Activated CD8-positive, alpha-beta memory T cell treated with anti-CD3 and anti-CD28 coated beads, Interleukin-2, amount 50 U/mL, for 4 hours (primary cell): ENCODE measurements around the gene TMEM135.
"Not testable (repeated sequence)": the region's sequence is repeated elsewhere in the genome, so short reads cannot be mapped to it uniquely, and the experiment has no call there.

Experiments used
- DNase-seq: peaks from one replicate; pipeline ENCODE4 v3.0.0-alpha.2; 2020

Gene TMEM135

GRCh38 chr11:87263979-87264378 is 226.2 kb downstream of the TMEM135 start:
- DNase-seq: no peak

DNA sequence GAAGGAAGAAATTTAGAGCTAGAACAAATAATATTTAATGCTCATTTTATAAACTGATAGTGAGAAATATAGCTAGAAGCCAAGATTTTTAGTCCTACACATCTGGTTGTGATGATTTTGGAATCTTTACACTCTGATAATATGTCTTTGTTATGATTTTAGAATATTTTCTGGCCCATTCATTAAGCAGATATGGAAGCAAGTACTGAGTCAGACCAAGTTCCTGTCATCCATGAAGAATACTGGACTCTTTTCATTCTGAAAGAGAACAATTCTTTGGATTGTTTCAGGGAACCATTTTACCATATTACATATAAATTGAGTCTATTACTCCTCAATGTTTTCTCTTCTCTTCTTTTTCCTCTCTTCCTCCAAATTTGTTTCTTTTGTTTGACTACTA is 227.4 kb downstream of the TMEM135 start:
- DNase-seq: no peak

DNA sequence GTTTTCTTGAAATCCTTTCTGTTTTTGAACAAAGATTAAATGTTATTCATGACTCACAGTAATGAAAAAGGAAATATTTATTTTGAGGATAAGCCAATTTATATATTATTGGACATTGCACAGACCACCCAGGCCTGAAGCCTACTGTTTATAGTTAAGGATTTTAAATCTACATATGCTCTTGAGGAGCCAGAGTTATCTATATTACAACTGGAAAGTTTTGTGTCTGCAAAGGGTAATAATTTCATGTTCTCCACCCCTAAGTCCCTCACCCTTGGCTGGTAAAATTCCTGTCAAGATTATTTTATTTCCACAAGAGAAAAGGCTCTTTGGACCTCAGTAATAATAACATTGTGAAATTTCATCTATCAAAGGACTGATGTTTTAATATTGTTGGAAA is 228.2 kb downstream of the TMEM135 start:
- DNase-seq: no peak

DNA sequence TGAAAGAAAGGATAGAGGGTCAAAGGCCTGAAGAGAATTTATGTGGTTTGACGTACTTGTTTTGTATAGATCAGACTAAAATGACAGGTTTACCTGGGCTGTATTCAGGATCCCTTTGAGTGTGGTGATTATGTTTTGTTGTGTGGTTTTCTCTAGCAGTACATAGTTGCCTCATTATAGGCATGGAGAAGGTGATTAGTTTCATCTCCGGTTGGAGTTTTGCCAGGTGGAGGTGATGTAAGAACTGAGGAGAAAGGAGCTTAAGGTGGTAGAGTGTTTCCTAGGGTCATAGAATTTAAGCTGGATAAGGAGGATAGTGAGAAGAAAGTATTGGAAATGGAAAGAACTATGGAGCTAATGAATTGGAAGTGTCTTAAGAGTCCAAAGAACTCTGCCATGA is 229.0 kb downstream of the TMEM135 start:
- DNase-seq: no peak

DNA sequence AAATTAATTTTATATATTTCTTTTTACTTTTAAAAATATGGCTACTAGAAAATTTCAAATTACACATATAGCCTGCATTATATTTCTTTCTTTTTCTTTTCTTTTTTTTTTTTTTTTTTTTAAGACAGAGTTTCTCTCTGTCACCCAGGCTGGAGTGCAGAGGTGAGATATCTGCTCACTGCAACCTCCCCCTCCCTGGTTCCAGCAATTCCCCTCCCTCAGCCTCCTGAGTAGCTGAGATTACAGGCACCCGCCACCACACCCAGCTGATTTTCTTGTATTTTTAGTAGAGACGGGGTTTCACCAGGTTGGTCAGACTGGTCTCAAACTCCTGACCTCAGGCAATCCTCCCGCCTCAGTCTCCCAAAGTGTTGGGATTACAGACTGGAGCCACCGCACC is 234.2 kb downstream of the TMEM135 start:
- not testable (repeated sequence) for DNase-seq

GRCh38 chr11:87275176-87275575 is 237.4 kb downstream of the TMEM135 start:
- no peak for DNase-seq

DNA sequence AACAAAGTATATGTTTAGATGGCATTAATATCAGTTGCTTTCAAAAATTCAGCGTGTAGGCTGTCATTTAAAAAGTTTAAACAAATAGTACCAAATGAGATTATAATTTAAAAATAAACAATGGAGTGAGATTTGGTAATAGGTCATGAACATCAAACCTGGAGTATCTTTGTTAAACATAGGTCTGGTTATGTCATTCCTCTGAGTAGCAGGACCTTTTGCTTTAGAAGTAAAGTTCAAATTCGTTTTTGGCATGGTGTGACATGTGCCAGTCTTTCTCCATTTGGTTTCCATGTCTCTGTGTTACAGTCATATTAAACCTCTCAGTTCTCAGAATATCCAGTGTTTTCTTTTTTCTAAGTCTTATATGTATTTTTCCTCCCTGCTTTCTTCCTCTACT is 242.4 kb downstream of the TMEM135 start:
- DNase-seq: no peak

DNA sequence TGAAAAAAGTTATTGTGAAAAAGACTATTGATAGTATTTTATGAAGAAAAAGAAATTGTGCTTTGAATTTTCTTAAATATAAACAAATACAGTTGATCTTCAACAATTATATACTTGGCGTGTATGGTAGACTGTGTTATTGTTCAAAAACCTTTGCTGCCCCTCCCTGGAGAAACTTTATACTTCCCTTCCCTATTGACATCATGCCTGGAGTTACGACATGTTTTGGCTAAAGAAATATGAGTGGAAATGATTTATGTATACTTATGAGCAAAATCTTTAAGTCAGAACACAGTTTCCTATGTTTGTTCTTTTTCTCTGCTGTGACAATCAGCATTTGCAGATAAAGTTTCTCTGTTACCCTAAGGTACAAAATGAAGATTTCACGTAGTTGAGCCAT is 243.8 kb downstream of the TMEM135 start:
- no peak for DNase-seq

- no peak for DNase-seq
These were observed 246.6 kb downstream of the TMEM135 start for GRCh38 chr11:87284306-87284705.

DNA sequence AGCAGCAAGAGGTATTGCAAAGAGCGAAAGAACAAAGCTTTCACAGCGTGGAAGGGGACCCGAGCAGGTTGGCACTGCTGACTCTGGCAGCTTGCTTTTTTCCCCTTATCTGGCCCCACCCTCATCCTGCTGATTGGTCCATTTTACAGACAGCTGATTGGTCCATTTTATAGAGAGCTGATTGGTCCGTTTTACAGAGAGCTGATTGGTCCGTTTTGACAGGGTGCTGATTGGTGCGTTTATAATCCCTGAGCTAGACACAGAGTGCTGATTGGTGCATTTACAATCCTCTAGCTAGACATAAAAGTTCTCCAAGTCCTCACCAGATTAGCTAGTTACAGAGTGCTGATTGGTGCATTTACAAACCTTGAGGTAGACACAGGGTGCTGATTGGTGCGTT is 247.9 kb downstream of the TMEM135 start:
- DNase-seq: not testable (repeated sequence)

DNA sequence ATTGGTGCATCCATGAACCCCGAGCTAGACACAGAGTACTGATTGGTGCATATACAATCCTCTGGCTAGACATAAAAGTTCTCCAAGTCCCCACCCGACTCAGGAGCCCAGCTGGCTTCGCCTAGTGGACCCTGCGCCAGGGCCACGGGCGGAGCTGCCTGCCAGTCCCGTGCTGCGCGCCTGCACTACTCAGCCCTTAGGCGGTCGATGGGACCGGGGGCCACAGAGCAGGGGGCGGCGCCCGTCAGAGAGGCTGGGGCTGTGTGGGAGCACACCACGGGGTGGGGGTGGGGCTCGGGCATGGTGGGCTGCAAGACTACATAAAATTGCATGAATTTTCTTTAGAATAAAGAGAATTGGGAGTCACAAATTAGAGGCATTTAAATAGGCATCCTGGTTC is 248.6 kb downstream of the TMEM135 start:
- no peak for DNase-seq

GRCh38 chr11:87290304-87290922 is 252.7 kb downstream of the TMEM135 start:
- no peak for DNase-seq

- DNase-seq: no peak
These were observed 254.9 kb downstream of the TMEM135 start for GRCh38 chr11:87292598-87292997.

- no peak for DNase-seq
These were observed 257.5 kb downstream of the TMEM135 start for GRCh38 chr11:87295237-87295636.

- DNase-seq: no peak
These were observed 258.9 kb downstream of the TMEM135 start for GRCh38 chr11:87296627-87297026.

DNA sequence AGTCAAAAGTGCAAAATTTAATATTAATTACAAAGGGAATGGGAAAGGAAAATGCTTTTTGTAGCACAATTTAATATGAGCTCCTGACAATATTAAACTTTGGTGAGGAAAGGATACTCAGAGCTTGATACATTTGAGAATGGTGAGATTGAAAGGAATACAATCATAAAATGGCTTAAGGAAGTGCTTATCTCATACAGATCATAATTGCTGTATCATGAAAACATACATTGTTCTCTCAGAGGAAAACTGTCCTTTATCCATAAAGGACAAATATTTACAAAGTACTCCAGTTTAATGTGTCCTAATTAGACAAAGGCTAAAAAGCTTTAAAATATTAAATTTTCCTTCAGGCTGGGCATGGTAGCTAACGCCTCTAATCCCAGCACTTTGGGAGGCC is 260.4 kb downstream of the TMEM135 start:
- no peak for DNase-seq

GRCh38 chr11:87299041-87299481 is 261.3 kb downstream of the TMEM135 start:
- DNase-seq: no peak

DNA sequence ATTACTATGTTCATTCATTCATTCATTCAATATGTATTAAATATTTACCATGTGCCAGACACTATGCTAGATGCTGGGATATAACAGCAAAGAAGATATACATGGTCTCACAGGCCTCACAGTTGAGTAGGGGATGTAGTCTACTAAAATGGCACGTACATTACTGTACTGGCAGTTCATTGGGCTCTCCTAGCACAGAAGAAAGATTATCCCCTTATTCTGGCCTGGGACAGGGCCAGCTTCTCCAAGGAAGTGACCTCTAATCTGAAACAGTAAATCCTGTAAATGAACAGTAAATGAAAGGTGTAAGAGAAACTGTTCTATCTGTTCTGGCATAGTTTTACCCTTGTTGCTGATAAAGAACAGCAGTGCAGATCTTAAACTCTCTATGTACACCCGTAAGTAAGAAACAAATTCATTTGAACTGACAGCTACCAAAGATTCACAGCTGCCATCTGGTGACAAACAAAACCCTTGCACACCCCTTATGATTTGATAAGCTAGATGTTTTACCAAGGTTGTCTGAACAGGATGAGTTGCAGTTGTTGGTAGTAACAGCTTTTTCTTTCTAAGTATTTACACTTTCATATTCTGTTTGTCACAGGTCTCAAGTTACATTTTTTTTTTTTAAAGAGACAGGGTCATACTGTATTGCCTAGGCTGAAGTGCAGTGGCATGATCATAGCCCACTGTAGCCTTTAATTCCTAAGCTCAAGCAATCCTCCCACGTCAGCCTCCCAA is 263.1 kb downstream of the TMEM135 start:
- no peak for DNase-seq

DNA sequence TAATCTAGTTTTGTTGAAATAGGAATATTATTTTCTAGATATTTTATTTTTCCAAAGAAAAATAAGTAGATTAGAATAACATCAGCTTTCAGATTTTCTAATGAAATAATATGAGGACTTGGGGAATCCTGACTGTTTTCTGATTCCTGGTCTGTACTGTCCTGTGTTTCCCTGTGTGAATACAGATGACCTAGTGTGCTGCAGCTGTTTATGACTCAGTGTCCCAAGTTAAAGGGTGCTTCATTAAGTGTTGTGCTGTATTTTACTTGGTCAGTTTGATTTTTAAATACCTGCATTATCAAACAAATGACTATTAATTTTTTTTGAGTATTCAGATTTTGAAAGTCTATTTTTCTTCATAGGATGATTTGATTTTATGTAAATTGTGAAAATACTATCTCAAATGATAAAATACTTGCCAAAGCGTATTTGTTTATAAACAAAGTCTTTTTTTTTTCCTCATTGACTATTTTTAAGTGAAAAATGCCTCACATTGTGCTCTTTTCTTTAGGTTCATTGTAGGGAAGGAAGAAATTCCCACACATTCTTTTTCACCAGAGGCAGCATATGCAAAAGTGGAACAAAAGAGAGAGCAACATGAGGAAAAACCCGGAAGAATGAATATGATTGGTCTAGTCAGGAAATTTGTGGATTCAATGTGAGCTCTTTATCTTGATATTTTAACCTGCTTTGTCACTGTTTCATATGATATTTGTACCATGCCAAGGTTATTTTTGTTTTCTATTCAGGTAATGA is 264.2 kb downstream of the TMEM135 start:
- no peak for DNase-seq

- DNase-seq: no peak
These were observed 266.7 kb downstream of the TMEM135 start for GRCh38 chr11:87304412-87304811.

- DNase-seq: no peak
These were observed 268.6 kb downstream of the TMEM135 start for GRCh38 chr11:87306262-87306851.

GRCh38 chr11:87307101-87307500 is 269.4 kb downstream of the TMEM135 start:
- DNase-seq: no peak

- DNase-seq: no peak
These were observed 277.5 kb downstream of the TMEM135 start for GRCh38 chr11:87315229-87315628.

DNA sequence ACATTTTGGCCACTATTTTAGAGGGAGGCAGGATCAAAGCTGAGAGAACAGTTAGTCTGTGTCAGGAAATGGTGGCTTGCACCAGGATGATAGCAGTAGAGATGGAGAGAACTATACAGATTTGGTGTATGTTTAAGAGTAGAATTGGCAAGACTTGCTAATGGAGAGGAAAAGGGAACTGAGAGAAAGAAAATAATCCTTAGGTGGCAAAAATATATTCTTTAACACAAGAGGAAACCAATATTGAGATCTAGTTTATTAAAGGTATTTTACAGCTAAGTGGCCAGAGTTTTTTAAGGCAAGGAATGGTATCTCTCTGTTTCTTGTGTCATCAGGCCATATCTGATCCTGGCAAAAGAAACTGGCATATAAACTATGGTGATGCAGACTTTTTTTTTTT is 278.8 kb downstream of the TMEM135 start:
- DNase-seq: no peak
